Natural killer cell (primary cell): ENCODE measurements around the gene ANKRD60. TPM values are rescaled to one million over a fixed set of nuclear protein-coding genes. Genes with fewer than 3 reads are reported as not detected.

Experiments used
- ATAC-seq, 3 donors: fragments of 150-1000 bp in 2 of 3; fragments of 200-7000 bp in 1 of 3; cut with Tn5 transposase; 1 replicate in 1 of 3; 2 replicates in 2 of 3; pipeline ENCODE4 v1.10.0; 2021; ENCODE audit warnings: mild to moderate bottlenecking in 2 of 3, moderate library complexity in 2 of 3
- DNase-seq, 2 donors: peaks; one replicate each; pipeline versions ENCODE4 v3.0.0 to v3.0.0-alpha.2; 2013 to 2021; ENCODE audit warnings: mixed read lengths in 1 of 2
- H3K27ac ChIP-seq: one replicate; pipeline ENCODE4 v1.5.1; 2013; ENCODE audit warnings: mild to moderate bottlenecking, low read length
- H3K27me3 ChIP-seq: one replicate; pipeline ENCODE4 v1.6.1; 2013; ENCODE audit warnings: low read length; ENCODE audit not compliant: control insufficient read depth, insufficient read depth
- H3K36me3 ChIP-seq: one replicate; pipeline ENCODE4 v1.6.1; 2013; ENCODE audit warnings: low read length; ENCODE audit not compliant: control insufficient read depth, insufficient read depth
- H3K4me1 ChIP-seq: one replicate; pipeline ENCODE4 v1.6.1; 2013; ENCODE audit warnings: low read length; ENCODE audit not compliant: control insufficient read depth, insufficient read depth
- H3K4me3 ChIP-seq: one replicate; pipeline ENCODE4 v1.5.1; 2013; ENCODE audit warnings: low read length
- H3K9me3 ChIP-seq: one replicate; pipeline ENCODE4 v1.6.1; 2013; ENCODE audit warnings: low read length; ENCODE audit not compliant: control insufficient read depth, insufficient read depth
- H3K27ac Mint-ChIP-seq, 2 donors: one replicate each; pipeline ENCODE4 v1.8.0; 2022; ENCODE audit warnings: mild to moderate bottlenecking in 2 of 2, mixed read lengths in 2 of 2, moderate library complexity in 1 of 2
- H3K27me3 Mint-ChIP-seq, 2 donors: one replicate each; pipeline ENCODE4 v1.8.0; 2022; ENCODE audit warnings: low read depth in 2 of 2, mixed read lengths in 2 of 2
- H3K36me3 Mint-ChIP-seq: one replicate; pipeline ENCODE4 v1.8.0; 2022; ENCODE audit warnings: mixed read lengths
- H3K4me1 Mint-ChIP-seq, 2 donors: one replicate each; pipeline ENCODE4 v1.8.0; 2022; ENCODE audit warnings: mixed read lengths in 2 of 2
- H3K4me3 Mint-ChIP-seq: one replicate; pipeline ENCODE4 v1.8.0; 2022; ENCODE audit warnings: mild to moderate bottlenecking, moderate library complexity, mixed read lengths
- H3K9me3 Mint-ChIP-seq, 2 donors: one replicate each; pipeline ENCODE4 v1.8.0; 2022; ENCODE audit warnings: mixed read lengths in 2 of 2
- WGBS: methylation state at CpG from one replicate; pipeline ENCODE4 v1.1.7; 2013; ENCODE audit warnings: missing lambda C conversion rate; ENCODE audit not compliant: insufficient coverage; 5-methylcytosine and 5-hydroxymethylcytosine counted together
- intact Hi-C: fragments of 100-400 bp; cut with micrococcal nuclease; formaldehyde crosslinking; loops from one replicate; pipeline ENCODE4 v1.14.2; 2022
- total RNA-seq, 4 donors: library from RNA; stranded (reverse); fragments of 120-200 nt in 1 of 4; gene quantifications; one replicate each; pipeline versions ENCODE4 v1.2.3 to v1.2.4, GENCODE V29; 2013 to 2022
- TF ChIP-seq, protein P1 (sequence below): fragments of 200-600 bp; IDR thresholded peaks from one replicate; pipeline ENCODE4 v1.8.0; 2022; ENCODE audit warnings: antibody characterized with exemption

Gene ANKRD60
- total RNA-seq, 3 donors from 2014 or later (not counting 1 experiment from before 2014, with no cell fraction given) = not detected

DNA sequence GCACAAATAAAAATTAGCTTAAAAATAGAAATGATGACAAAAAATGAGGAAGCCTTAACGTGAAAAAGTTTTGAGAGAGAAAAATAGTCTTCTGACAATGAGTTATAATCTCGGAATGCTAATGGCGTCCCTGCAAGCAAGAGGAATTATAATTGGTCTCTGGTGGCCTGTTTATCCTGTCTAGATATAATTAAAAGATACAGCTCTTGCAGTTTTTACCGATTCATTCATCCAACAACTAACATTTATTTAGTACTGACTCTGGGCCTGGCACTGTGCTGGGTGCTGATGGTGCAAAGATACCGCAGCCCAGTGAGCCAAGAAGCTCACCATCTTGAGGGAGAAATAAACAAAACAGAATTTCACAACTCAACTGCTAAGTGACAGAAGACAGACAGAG is 31.6 kb upstream of the ANKRD60 start:
- no peak overlapping the region for H3K4me3 Mint-ChIP-seq
- H3K4me1 Mint-ChIP-seq = peaks cover 8 to 11% of the 10 kb centered on the region in 2 donors
- WGBS = 97% methylated on average over 4 of the region's 5 CpGs
- no peaks in the 10 kb centered on the region for H3K27me3 Mint-ChIP-seq
- Histone ChIP-seq H3K36me3 (peaks cover 8% of the 10 kb centered on the region), H3K27me3 (no peaks in the 10 kb centered on the region), H3K4me3 (no peak overlapping the region), H3K9me3 (no peaks in the 10 kb centered on the region), H3K27ac (no peak overlapping the region), H3K4me1 (no peaks in the 10 kb centered on the region)
- TF ChIP-seq, protein P1, sequence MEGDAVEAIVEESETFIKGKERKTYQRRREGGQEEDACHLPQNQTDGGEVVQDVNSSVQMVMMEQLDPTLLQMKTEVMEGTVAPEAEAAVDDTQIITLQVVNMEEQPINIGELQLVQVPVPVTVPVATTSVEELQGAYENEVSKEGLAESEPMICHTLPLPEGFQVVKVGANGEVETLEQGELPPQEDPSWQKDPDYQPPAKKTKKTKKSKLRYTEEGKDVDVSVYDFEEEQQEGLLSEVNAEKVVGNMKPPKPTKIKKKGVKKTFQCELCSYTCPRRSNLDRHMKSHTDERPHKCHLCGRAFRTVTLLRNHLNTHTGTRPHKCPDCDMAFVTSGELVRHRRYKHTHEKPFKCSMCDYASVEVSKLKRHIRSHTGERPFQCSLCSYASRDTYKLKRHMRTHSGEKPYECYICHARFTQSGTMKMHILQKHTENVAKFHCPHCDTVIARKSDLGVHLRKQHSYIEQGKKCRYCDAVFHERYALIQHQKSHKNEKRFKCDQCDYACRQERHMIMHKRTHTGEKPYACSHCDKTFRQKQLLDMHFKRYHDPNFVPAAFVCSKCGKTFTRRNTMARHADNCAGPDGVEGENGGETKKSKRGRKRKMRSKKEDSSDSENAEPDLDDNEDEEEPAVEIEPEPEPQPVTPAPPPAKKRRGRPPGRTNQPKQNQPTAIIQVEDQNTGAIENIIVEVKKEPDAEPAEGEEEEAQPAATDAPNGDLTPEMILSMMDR = no peak
- DNase-seq (no peak), ATAC-seq (no peak)
- H3K36me3 Mint-ChIP-seq = no peaks in the 10 kb centered on the region
- no peaks in the 10 kb centered on the region for H3K9me3 Mint-ChIP-seq
- intact Hi-C loops = no loop called here
- H3K27ac Mint-ChIP-seq = no peak overlapping the region

DNA sequence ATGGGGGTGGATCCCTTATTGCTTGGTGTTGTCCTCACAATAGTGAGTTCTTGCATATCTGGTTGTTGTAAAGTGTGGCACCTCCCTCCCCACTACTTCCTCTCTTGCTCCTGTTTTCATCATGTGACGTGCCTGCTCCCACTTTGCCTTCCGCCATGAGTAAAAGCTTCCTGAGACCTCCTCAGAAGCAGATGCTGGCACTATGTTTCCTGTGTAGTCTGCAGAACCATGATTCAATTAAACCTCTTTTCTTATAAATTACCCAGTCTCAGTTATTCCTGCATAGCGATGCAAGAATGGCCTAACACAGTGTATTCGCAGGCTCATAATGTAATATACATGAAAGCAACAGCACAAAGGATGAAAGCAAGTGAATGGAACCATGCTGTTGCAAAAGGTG is 28.4 kb upstream of the ANKRD60 start:
- H3K36me3 ChIP-seq = no peaks in the 10 kb centered on the region
- H3K36me3 Mint-ChIP-seq = no peaks in the 10 kb centered on the region
- H3K4me3 ChIP-seq = no peak overlapping the region
- DNase-seq (no peak), ATAC-seq (no peak)
- intact Hi-C loops = no loop called here
- H3K4me1 Mint-ChIP-seq = peaks cover 11% of the 10 kb centered on the region in 2 donors
- peak overlapping the region; percentile 23 to 62 for H3K27ac Mint-ChIP-seq
- 86% methylated on average over 4 of the region's 4 CpGs for WGBS
- no peaks in the 10 kb centered on the region for H3K9me3 Mint-ChIP-seq
- H3K4me3 Mint-ChIP-seq = no peak overlapping the region
- no peaks in the 10 kb centered on the region for H3K27me3 Mint-ChIP-seq
- no peak overlapping the region for H3K27ac ChIP-seq
- no peaks in the 10 kb centered on the region for H3K4me1 ChIP-seq
- H3K9me3 ChIP-seq = no peaks in the 10 kb centered on the region
- no peaks in the 10 kb centered on the region for H3K27me3 ChIP-seq
- TF ChIP-seq, protein P1 = no peak

DNA sequence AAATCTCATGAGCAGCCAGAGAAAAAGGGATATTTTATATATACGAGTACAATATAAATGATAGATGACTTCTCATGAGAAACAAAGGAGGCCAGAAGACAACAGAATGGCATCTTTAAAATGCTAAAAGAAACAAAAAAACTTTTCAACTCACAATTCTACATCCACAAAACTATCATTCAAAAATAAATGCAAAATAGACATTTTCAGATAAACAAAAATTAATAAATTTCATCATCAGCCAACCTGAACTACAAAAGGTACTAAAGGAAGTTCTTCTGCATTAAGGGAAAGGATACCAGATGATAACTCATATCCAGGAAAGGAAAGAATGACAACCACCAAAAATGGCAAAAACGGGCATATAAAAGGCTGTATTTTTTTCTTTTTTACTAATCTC is 27.9 kb upstream of the ANKRD60 start:
- H3K9me3 ChIP-seq = no peaks in the 10 kb centered on the region
- peak overlapping the region in 1 of 2 donors; percentile 62 for H3K27ac Mint-ChIP-seq
- H3K27me3 Mint-ChIP-seq = no peaks in the 10 kb centered on the region
- H3K27me3 ChIP-seq = no peaks in the 10 kb centered on the region
- no peaks in the 10 kb centered on the region for H3K4me1 ChIP-seq
- no peak for DNase-seq
- peaks cover 11% of the 10 kb centered on the region in 2 donors for H3K4me1 Mint-ChIP-seq
- intact Hi-C loops = no loop called here
- no peak overlapping the region for H3K4me3 ChIP-seq
- H3K9me3 Mint-ChIP-seq = no peaks in the 10 kb centered on the region
- TF ChIP-seq, protein P1 = no peak
- WGBS = no CpG with 5 or more reads among the region's 2 CpGs
- H3K36me3 ChIP-seq = no peaks in the 10 kb centered on the region
- no peak for ATAC-seq
- H3K27ac ChIP-seq = no peak overlapping the region
- H3K4me3 Mint-ChIP-seq = no peak overlapping the region
- no peaks in the 10 kb centered on the region for H3K36me3 Mint-ChIP-seq

DNA sequence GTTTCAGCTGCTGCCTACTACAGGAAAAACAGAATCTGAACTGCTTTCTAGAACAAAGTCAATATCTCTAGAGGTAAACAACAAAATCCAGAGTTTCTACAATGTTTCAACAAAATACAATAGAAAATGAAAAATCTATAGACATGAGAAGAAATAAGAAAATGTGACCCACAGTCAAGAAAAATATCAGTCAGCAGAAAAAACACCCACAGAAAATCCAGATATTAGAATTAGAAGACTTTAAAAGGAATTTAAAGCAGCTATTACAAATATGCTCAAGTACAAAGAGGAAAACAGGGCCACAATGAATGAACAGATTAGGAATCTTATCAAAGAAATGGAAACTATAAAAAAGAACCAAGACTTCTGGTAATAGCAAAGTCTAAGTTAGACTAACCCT is 26.4 kb upstream of the ANKRD60 start:
- no peak for DNase-seq
- H3K27me3 ChIP-seq = no peaks in the 10 kb centered on the region
- no peak overlapping the region for H3K4me3 Mint-ChIP-seq
- TF ChIP-seq, protein P1 = no peak
- no peaks in the 10 kb centered on the region for H3K4me1 ChIP-seq
- H3K4me1 Mint-ChIP-seq = peaks cover 11% of the 10 kb centered on the region in 2 donors
- H3K9me3 Mint-ChIP-seq = no peaks in the 10 kb centered on the region
- no peaks in the 10 kb centered on the region for H3K36me3 ChIP-seq
- no peak overlapping the region for H3K27ac ChIP-seq
- no peaks in the 10 kb centered on the region for H3K9me3 ChIP-seq
- H3K36me3 Mint-ChIP-seq = peaks cover 8% of the 10 kb centered on the region
- intact Hi-C loops = no loop called here
- H3K4me3 ChIP-seq = no peak overlapping the region
- peak overlapping the region in 1 of 2 donors; percentile 56 for H3K27ac Mint-ChIP-seq
- no peaks in the 10 kb centered on the region for H3K27me3 Mint-ChIP-seq
- no peak for ATAC-seq
